Measurements from ENCODE around the gene KMT2B.

The KMT2B gene

DNA sequence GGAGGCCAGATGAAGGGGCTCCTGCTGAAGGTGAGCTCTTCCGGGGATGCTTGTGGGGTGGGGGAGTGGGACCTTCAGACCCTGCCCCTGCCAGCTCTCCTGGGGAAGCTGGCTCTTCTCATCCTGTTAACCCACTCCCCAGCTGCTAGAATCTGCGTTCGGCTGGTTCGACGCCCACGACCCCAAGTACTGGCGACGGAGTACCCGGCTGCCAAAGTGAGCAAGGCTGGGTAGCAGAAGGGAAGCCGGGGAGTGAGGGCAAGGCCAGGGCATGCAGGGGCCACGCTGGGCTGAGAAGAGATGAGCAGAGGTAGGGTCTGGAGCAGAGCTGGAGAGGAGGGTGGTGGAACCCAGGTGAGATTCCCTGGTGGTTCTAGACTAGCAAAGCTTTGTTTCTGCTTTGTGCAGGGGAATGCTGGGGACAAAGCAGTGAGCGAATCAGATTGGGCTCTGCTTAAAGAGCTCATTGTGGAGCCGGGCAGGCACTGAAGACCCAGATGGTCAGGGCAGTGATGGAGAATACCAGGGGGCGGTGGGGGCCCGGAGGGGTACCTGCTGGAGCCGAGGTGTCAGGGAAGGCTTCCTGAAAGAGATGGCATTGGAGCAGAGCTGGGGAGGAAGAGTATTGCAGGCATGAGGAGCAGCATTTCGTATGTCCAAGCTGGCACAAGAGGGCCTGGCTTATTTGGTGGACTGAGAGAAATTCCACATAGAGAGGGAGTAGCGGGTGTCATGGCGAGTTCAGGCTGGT, 10.3 kb downstream of the KMT2B start:
- DNase-seq (ENCODE audit: insufficient read length, low spot score) (no peak), FAIRE-seq (no peak)
- TF ChIP-seq POLR2A (IDR thresholded peaks at IDR 0.05; ENCODE audit: low read depth, low read length): no peak

DNA sequence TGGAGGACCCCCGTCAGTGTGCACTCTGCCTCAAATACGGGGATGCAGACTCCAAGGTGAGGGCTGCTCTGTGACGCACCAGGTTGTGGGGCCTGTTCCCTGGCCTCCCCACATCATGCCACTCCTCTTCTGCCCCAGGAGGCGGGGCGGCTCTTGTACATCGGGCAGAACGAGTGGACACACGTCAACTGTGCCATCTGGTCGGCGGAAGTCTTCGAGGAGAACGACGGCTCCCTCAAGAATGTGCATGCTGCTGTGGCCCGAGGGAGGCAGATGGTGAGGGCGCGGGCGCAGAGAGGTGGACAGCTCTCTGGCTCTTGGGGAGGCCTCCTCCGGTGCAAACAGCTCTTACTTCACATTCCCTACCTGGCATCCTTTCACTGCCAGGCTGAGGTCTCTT, 11.2 kb downstream of the KMT2B start:
- FAIRE-seq (no peak), DNase-seq (ENCODE audit: insufficient read length, low spot score) (no peak)
- no peak for TF ChIP-seq POLR2A (IDR thresholded peaks at IDR 0.05; ENCODE audit: low read depth, low read length)

DNA sequence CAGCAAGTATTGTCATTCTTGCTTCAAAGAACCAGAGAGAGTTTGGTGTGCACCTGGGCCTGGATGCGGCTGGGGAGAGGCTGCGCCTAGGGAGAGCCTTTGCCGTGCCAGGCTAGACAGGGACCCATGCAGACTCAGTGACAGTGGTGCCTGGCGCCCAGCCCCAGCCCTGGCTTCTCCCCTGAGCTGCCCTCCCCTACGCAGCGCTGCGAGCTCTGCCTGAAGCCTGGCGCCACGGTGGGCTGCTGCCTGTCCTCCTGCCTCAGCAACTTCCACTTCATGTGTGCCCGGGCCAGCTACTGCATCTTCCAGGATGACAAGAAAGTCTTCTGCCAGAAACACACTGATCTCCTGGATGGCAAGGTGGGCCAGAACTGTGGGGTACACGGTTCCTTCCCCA, 12.0 kb downstream of the KMT2B start:
- FAIRE-seq: no peak
- TF ChIP-seq POLR2A (IDR thresholded peaks at IDR 0.05; ENCODE audit: low read depth, low read length): no peak
- no peak for DNase-seq (ENCODE audit: insufficient read length, low spot score)

DNA sequence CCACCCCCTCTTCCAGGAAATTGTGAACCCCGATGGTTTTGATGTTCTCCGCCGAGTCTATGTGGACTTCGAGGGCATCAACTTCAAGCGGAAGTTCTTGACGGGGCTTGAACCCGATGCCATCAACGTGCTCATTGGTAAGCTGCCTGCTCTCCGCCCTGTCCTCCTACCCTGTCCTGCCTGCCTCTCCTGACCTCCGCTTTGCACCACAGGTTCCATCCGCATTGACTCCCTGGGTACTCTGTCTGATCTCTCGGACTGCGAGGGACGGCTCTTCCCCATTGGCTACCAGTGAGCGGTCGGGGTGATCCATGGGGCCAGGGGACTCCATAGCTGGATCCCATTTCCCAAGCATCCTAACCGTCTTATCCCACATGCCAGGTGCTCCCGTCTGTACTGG, 12.5 kb downstream of the KMT2B start:
- FAIRE-seq: no peak
- TF ChIP-seq POLR2A (IDR thresholded peaks at IDR 0.05; ENCODE audit: low read depth, low read length): no peak

DNA sequence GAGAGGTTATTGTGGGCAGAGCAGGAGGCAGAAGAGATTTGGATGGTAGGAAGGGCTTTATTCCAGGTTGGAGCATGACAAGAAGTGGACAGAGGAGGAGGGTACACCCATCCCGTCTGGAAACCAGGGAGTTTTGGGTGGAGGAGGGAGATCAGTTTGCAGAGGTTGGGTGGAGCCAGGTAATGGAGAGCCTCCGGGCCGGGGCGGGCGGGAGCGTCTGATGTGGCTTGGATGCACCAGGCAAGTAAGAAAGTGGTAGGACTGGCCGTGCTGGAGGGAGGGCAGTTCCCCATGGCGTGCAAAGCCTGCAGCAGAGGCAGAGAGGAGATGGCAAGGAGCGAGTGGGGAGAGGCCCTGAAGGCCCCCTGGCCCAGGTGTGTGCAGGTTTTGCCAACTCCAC, 13.6 kb downstream of the KMT2B start:
- DNase-seq (ENCODE audit: insufficient read length, low spot score) (no peak), FAIRE-seq (no peak)
- TF ChIP-seq POLR2A (IDR thresholded peaks at IDR 0.05; ENCODE audit: low read depth, low read length): no peak

More for the DNA sequence above, 12.5 kb downstream of the KMT2B start:
- DNase-seq (ENCODE audit: insufficient read length, low spot score): no peak

DNA sequence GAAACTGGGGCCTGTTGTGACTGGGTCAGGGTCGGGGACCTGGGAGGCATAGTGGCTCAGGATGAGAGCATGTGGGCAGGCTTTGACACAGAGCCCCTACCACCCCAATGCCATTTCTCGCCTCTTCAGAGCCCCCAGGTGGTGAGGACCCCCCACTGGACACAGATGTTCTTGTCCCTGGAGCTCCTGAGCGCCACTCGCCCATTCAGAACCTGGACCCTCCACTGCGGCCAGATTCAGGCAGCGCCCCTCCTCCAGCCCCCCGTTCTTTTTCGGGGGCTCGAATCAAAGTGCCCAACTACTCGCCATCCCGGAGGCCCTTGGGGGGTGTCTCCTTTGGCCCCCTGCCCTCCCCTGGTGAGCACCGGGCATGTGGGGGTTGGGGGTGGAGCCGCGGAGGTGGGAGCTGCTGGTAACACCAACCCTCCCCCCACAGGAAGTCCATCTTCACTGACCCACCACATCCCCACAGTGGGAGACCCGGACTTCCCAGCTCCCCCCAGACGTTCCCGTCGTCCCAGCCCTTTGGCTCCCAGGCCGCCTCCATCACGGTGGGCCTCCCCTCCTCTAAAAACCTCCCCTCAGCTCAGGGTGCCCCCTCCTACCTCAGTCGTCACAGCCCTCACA, 14.1 kb downstream of the KMT2B start:
- no peak for DNase-seq (ENCODE audit: insufficient read length, low spot score)
- FAIRE-seq: no peak
- TF ChIP-seq POLR2A (IDR thresholded peaks at IDR 0.05; ENCODE audit: low read depth, low read length): no peak

DNA sequence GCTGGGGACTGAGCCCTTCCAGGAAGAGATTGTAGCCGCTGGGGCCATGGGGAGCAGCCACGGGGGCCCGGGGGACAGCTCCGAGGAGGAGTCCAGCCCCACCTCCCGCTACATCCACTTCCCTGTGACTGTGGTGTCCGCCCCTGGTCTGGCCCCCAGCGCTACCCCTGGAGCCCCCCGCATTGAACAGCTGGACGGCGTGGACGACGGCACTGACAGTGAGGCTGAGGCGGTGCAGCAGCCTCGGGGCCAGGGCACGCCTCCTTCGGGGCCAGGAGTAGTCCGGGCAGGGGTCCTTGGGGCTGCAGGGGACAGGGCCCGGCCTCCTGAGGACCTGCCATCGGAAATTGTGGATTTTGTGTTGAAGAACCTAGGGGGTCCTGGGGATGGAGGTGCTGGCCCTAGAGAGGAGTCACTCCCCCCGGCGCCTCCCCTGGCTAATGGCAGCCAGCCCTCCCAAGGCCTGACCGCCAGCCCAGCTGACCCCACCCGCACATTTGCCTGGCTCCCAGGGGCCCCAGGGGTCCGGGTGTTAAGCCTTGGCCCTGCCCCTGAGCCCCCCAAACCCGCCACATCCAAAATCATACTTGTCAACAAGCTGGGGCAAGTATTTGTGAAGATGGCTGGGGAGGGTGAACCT, 14.9 kb downstream of the KMT2B start:
- no peak for DNase-seq (ENCODE audit: insufficient read length, low spot score)
- no peak for TF ChIP-seq POLR2A (IDR thresholded peaks at IDR 0.05; ENCODE audit: low read depth, low read length)
- FAIRE-seq: no peak

DNA sequence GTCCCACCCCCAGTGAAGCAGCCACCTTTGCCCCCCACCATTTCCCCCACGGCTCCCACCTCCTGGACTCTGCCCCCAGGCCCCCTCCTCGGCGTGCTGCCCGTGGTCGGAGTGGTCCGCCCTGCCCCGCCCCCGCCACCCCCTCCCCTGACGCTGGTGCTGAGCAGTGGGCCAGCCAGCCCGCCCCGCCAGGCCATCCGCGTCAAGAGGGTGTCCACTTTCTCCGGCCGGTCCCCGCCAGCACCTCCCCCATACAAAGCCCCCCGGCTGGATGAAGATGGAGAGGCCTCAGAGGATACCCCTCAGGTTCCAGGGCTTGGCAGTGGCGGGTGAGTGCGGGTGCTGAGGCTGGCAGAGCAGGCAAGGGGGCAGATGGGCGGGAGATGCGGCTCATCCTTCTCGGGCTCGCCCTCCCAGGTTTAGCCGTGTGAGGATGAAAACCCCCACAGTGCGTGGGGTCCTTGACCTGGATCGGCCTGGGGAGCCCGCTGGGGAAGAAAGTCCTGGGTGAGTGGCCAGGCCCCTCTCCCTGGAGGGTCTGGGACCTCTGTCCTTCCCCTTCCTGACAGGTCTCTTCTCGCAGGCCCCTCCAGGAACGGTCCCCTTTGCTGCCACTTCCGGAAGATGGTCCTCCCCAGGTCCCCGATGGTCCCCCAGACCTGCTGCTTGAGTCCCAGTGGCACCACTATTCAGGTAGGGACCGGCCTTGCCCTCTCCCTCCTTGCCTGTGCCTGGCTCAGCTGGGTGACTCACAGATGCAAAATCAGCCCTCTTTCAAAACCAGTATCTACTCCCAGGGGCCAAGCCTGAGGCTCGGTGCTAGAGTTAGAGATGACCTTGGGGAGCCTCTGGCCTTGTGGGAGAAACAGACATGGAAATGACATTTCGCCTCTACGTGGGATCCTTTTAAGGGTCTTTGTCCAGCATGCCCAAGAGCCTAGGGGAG, 15.7 kb downstream of the KMT2B start:
- DNase-seq (ENCODE audit: insufficient read length, low spot score): no peak
- FAIRE-seq: no peak
- TF ChIP-seq POLR2A (IDR thresholded peaks at IDR 0.05; ENCODE audit: low read depth, low read length): no peak

DNA sequence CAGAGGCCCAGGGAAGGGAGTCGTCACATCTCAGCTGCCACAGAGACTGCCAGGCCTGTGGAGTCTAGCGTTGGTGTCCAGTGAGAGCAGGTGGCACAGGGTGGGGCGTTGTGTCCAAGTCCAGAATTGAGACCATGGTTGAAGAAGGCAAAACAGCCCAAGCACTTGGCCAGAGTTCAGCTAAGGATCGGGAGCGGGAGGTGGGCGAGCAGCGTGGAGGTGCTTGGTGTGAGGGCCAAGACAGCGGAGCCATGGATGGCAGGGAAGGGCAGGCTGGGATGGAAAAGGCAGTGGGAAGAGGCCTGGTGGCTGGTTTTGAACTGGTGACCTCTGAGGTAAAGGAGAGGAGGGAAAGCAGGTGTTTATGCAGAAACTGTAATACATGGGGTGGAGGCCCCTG, 16.5 kb downstream of the KMT2B start:
- FAIRE-seq (no peak), DNase-seq (ENCODE audit: insufficient read length, low spot score) (no peak)
- no peak for TF ChIP-seq POLR2A (IDR thresholded peaks at IDR 0.05; ENCODE audit: low read depth, low read length)

DNA sequence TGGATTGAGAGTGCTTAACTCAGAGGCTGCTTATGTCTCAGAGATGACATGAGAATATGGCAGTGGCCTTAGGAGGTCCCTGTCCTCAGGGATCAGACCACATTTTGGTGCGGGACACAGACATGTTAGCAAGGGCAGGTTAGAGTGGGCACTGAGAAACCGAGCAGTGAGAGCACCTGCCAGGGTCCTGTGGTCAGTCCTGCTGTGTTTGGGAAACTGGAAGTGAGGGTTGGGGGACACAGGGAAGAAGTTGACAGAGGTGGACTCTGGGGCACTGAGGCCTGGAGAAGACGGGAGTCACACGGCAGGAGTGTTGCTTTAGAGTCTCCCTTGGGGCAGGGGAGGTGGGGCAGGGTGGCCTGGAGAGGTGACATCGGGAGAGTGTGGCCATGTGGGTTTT, 17.1 kb downstream of the KMT2B start:
- FAIRE-seq (no peak), DNase-seq (ENCODE audit: insufficient read length, low spot score) (no peak)

DNA sequence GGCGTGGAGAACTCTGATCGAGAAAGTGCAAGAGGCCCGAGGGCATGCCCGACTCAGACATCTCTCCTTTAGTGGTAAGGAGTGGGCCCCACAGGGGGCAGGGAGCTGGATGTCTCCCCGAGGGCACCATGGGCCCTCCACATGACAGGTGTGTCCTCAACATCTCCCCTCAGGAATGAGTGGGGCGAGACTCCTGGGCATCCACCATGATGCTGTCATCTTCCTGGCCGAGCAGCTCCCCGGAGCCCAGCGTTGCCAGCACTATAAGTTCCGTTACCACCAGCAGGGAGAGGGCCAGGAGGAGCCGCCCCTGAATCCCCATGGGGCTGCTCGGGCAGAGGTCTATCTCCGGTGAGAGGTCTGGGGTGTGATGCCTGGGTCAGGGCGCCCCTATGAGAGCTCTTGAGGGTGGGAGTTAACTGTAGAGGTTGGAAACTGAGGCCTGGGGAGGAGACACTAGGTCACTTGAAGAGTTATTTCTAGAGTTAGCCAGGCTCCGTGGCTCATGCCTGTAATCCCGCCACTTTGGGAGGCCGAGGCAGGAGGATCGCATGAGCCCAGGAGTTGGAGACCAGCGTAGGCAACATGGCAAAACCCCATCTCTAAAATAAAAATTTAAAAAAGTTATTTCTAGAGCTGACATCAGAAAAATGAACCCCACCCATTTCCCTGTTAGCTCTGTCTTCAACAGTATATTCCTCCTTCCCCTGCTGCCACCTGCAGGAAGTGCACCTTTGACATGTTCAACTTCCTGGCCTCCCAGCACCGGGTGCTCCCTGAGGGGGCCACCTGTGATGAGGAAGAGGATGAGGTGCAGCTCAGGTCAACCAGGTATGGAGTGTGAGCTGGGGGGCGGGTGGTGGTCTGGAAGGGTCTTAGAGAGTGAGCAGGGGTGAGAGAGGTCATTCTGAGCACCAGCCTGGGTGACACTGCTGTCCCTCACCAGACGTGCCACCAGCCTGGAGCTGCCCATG, 19.4 kb downstream of the KMT2B start:
- FAIRE-seq (no peak), DNase-seq (ENCODE audit: insufficient read length, low spot score) (no peak)
- no peak for TF ChIP-seq POLR2A (IDR thresholded peaks at IDR 0.05; ENCODE audit: low read depth, low read length)

More for the DNA sequence above, 17.1 kb downstream of the KMT2B start:
- TF ChIP-seq POLR2A (IDR thresholded peaks at IDR 0.05; ENCODE audit: low read depth, low read length): no peak

DNA sequence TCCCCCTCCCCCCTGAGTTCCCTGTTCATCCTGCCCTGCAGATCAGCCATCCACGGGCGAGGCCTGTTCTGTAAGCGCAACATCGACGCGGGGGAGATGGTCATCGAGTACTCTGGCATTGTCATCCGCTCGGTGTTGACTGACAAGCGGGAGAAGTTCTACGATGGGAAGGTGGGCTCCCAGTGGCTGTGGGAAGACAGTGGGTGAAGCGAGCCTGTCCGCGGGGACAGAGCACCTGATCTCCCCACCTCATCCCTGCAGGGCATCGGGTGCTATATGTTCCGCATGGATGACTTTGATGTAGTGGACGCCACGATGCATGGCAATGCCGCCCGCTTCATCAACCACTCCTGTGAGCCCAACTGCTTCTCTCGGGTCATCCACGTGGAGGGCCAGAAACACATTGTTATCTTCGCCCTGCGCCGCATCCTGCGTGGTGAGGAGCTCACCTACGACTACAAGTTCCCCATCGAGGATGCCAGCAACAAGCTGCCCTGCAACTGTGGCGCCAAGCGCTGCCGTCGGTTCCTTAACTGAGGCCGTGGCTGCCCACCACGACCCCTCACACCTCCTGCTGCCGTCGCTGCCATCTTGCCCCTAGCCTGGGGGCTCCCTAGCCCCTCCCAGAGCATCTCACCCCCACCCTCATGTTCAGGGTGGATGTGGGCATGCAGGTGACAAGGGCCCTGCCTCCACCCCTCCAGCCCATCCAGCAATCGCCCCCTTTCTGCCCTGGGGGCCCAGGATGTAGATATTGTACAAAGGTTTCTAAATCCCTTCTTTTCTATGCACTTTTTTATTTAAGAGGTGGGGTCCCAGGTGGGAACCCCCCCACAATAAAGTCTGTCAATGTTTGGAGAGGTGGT, 20.5 kb downstream of the KMT2B start:
- no peak for TF ChIP-seq POLR2A (IDR thresholded peaks at IDR 0.05; ENCODE audit: low read depth, low read length)
- DNase-seq (ENCODE audit: insufficient read length, low spot score) (no peak), FAIRE-seq (no peak)
